Astrocyte of the hippocampus (primary cell): ENCODE data around the gene CALN1.

Experiments used
- DNase-seq: peaks from one replicate; pipeline ENCODE4 v3.0.0; 2011; ENCODE audit warnings: low read depth, low spot score

The CALN1 gene

DNA sequence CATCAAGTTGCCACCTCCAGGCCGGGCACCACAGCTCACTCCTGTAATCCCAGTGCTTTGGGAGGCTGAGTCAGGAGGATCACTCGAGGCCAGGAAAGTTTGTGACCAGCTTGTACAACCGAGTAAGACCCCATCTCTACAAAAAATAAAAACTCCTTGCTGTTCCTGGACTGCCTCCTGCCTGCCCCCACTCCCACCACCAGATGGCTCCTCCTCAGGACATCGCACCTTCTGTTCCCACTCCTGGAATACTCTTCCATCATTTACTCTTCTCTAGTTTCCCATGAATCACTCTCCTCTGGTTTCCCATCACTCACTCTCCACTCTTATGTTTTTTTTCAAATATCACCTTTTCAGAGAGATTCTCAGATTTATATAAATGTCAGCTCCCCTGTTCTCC is 540.7 kb downstream of the CALN1 start:
- no peak for DNase-seq

DNA sequence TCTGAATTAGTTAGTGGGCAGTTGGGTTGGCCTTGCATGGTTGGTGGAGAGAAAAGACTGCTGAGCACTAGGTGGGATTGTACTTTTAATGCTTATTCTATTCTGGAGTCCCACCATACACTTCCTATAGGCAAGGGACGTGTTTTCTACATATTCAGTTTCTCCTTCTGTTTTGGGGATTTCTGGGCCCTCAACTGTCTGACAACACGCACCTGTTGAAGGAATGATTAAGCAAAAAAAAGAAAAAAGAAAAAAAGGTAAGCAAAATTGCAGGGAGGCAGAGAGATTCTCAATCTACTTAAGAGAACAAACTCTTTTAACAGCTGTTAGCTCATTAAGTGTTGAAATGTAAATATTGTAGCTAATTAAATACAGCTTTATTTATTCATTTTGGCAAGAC is 541.3 kb downstream of the CALN1 start:
- no peak for DNase-seq

DNA sequence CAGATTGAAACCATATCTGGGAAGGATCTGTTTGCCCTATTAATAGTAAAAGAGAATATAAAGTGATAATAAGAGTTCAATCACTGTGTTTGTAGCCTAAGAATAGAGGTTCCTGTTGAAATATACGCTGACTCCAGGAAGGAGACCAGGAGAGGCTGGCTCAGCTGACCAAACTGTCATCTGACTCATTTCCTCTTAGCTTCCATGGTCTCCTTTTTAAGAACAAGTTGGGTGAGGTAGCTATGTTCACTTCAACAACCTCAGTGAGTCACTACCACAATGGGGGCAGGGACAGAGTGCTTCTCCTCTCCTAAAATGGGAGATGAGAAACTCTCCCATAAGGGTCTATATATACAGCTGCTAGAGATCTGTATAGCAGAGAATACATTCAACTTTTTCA is 543.3 kb downstream of the CALN1 start:
- peak; percentile 74 for DNase-seq

DNA sequence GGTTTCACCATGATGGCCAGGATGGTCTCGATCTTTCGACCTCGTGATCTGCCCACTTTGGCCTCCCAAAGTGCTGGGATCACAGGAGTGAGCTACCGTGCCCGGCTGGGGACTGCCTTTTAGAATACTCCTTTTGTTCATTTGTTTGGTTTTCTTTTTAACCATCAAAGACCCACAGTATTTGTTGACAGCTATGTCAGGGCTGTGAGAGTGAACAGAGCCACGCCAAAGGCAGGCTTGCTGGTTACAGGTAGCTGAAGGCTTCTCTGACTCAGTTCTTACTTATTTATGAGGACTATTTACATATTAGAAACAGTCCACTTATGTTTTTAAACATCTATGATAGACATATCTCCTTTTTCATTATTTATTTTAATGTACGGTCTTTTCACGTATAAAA is 544.5 kb downstream of the CALN1 start:
- DNase-seq: no peak

DNA sequence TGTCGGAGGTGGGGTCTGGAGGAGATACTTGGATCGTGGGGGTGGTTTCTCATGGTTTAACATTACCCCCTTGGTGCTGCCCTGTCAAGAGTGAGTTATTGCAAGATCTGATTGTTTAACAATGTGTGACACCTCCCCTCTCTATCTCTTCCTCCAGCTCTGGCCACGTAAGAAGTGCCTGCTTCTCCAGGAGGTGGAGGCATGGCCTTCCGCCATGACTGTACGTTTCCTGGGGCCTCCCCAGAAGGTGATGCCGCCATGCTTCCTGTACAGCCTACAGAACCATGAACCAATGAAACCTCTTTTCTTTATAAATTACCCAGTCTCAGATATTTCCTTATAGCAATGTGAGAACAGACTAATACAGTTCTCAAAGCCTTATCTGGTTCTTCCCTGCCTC is 547.0 kb downstream of the CALN1 start:
- DNase-seq: no peak

DNA sequence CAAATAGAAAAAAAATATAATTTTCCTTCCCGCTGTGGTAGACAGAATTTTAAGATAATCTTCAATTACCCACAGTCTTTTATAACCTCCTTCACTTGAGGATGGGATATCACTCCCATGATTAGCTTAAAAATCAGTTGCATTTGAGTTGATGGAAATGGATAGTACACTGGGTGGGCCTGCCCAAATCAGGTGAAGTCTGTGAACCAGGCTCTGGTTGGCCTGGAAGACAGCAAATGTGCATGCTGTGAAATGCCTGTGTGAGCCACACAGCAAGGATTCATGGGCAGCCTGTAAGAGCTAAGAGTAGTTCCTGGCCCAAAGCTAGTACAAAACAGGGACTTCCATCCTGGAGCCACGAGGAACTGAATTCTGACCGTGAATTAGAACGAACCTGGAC is 548.0 kb downstream of the CALN1 start:
- no peak for DNase-seq

DNA sequence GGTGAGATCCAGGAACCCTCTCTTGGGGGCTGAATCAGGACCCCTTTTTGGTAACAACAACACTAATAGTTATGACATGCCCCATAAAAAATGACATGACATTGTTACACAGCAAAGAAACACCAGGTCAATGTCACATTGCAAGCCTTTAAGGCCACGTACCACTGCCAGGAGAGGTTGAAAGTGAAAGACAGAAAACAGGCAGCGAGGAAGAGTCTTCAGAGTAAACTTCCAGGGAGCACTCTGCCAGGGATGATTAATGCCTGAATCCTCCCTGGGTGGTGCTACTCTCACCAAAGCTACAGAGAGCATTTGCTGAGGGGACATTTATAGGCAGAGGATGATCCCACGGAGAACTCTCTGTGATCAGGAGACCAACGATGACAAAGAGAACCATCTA is 551.6 kb downstream of the CALN1 start:
- no peak for DNase-seq

DNA sequence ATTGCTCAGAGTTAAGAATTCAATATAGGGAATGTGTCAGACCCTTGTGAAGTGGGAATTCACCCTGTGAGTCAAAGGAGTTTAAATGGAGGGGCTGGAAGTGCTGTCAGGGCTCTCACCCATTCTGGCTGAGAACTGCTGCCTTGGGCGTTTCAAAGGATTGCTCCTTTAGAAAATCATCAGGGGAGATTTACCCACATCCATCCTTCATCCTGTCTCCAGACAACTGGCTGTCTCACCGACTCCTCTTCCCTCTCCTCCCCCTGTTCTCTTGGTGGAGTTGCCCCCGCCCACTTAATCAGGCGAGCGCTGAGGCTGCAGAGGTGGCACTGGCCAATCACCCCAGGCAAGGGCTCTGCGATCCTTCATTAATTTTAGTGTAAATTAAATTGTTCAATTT is 554.8 kb downstream of the CALN1 start:
- DNase-seq: no peak

DNA sequence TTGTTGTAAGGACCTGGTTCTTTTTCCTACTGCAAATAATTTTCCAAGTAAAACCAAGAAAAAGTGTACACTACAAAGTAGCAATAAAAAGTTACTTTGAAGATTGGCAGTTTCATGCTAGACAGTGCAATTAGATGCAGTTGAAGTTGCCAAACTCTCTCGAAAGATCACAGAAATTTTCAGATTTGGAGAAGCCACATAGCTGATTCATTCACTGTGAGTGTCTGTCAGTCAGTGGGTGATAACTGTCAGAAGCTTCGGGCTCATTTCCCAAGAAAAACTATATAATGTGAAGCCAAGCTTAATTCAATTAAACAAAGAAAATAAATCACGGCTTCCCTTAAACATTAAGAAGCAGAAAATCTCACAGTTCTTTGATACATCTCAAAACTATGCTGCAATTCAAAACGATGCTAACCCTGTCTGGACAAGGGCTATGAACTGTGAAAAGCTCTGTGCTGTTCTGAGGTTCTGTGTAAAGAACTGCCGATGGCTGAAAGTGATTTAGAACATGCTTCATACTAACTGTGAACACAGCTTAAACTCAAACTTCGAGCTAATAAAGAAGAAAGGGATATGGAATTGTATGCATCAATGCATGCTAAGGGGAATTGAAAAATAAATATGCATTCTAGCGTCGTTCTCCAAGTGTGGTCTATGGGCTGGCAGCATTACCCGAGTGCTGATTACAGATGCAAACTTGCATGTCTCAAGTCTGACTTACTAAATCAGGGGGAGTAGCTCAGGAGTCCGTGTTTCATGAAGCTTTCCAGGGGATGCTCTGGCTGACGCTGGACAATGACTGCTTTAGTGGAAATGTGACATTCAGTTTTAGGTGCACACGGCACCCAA is 557.4 kb downstream of the CALN1 start:
- peak; percentile 26 for DNase-seq

DNA sequence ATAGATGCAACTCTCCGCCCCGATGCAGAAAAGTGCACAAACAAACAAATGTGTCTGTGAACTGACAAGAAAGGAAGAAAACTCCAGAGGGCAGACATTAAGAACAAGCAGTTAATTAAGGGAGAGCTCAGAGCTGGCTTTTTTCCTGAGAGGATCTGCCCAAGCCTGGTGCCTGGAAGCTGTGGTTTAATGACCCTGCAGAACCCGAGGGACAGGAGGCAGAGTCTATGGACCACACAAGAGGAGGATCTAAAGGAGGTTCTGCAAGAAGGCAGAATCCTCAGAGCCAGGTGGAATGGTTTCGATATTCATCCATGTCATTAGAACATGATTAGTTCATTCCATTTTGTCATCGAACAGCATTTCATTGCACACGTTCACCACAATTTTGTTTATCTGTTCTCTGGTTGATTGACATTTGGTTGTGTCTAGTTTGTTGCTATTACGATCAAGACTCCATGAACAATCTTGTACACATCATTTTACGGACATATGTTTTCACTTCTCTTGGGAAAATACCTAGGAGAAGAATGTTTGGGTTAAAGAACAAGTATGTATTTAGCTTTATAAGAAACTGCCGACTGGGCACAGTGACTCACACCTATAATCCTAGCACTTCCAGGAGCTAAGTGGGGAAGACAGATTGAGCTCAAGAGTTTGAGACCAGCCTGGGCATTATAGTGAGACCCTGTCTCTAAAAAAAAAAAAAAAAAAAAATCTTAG is 560.2 kb downstream of the CALN1 start:
- no peak for DNase-seq

DNA sequence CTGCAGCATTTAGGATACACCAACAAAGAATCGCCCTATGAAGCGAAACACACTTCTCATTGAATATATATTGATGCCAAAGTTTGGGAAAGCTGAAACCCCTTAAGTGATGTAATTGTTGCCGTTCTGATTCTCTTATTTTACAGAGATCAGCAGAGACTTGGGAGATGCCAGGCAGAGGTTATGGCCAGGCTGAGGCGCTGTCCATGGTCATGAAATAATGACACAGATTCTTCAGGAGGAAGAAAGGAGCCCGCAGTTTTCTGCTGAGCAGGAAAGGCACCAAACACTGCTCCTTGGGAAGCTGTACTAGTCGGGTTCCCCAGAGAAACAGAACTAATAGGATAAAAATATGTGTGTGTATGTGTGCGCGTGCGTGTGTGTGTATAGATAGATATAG is 566.0 kb downstream of the CALN1 start:
- peak; percentile 56 for DNase-seq

DNA sequence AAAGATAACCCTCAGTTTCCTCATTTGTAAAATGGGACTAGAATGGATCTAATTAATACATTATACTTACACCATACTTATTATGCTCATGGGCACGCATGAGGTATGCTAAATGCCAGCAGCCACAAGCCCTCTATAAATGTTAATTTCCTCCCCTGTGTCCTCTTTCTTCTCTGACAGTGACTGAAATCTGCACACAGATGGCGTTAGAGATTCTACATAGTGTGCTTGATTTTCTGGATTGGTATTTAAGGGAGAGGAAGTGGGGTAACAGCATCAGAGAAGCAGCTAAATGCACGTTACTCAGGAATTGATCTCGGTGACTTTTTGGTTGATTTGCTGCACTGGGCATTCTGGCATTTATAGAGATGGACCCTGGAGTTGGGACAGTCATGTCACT is 568.5 kb downstream of the CALN1 start:
- no peak for DNase-seq

DNA sequence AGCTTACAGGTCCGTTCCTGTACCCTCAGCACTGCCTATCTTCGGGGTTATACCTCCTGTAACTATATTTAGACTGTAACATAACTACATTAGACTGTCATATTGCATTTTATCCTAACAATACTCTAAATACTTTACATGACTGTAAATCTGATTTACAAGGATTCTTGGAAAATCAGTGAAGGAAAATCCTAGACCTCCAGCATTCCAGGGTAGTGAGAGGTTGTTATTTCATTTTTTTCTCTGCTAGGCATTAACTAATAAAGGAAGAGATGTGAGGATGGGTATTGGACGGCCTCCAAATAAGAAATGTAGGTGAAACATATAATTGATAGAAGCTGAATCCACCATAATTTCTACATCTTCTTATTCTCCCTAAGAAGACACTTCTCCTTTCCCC is 569.4 kb downstream of the CALN1 start:
- no peak for DNase-seq

DNA sequence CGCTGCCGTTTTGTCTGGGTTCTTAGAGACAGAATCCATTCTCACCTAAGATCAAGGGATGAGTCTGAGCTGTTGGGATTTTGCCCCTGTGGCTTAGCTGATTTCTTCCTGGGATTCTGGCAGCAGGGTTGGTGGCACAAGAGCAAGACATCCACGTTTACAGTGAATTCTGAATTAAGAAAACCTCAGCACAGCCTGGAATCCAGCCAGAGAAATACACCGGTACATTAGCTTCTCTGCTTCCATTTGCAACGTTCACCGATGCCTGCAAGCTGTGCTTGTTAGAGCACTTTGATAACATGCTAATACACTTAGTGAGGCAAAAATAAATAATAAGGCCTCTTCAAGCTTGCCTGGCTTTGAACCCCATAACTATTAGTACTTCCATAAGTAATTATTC is 569.8 kb downstream of the CALN1 start:
- DNase-seq: no peak

DNA sequence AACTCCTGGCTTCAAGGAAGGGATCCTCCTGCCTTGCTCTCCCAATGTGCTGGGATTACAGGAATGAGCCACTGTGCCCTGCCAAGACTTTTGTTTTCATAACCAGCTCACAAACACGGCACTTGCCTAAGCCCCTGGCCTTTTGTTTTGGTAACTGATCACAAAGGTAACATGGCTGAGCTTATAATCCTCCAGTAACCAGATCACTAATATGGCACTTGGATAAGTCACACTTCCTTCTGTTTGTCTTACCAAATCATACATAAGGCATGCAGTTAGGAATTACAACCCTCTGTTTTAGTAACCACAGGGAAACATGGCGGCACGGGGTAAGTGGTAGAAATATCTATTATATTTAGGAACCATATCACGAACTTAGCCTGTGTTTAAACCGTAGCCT is 577.1 kb downstream of the CALN1 start:
- DNase-seq: peak; percentile 67

DNA sequence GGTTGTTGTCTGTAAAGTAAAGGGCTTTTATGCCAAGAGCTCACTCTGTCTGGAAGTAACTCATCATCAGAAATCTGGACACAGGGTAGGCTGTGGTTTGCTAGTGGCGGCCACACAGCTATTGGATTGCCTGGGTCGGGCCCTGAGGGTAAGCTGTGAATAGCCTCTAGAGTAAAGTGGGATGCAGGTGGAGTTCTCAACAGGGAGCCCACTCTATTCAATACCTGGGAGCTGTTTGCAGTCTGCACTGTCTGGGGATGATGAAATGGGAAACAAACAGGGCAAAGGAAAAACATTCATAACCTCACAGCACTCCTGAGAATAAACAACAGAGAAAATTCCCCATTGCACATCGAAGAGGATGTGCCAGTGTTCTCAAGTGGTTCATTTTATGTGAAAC is 582.6 kb downstream of the CALN1 start:
- DNase-seq: no peak

DNA sequence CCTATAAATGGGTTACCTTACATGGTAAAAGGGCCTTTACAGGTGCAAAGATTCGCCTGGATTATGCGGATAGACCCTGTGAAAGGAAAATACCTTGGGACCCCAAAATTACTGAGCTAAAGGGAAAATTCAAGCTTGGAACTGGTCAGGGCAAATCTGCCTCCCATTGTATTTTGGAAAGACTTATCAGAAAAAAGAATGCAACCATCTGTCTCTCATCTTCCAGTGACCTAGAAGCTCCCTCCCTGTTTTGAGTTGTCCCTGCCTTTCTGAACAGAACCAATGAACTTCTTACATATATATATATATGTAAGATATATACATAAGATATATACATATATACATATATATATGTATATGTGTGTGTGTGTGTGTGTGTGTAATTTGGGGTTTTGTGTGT is 583.8 kb downstream of the CALN1 start:
- no peak for DNase-seq

DNA sequence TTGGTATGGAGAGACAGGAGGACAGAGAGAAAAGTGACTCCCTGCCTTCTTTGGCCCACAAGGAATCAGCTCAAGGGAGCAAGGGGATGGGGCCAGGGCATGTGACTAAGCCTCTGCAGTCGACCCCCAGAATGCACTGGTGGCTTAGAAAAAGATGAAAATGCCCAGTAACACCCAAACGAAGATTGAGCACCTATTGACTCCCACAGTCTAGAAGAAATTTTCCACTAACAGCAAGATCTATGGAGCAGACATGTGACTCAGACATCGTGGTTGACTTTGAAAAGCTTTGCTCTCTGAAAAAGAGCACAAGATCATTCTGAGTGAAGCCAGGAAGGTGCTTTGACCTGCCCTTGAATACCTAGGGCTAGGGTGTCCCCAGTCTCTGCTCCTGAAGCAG is 586.0 kb downstream of the CALN1 start:
- no peak for DNase-seq

DNA sequence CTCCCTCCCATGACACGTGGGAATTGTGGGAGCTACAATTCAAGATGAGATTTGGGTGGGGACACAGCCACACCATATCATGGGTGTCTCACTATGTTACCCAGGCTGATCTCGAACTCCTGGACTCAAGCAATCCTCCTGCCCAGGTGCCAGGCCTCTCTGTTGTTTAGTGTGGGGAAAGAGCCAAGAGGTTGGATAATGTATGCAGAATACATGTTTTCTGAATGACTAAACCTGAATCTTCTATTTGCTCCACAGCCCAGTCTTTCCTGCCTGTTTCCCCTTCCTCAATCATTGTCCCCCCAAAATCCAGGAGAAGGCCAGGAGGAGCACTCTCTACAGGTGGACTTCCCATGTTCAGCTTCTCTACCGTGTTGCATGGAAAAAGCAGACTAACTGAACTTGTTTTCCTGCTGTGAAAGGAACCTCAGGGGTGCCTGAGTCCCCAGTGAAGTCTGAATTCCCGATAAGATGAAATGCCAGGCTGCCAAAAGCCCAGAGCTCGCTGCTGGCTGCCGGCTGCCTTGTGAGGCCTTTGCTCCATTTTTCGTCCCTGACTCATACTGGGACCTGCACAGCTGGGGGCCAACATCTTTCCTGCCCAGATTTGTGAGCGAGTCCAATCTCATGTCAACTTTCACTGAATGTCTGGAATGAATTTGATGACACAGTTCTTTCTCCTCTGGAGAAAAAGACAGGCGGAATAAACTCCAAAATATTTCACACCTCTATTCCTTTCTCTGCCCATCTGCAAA is 588.0 kb downstream of the CALN1 start:
- DNase-seq: peak; percentile 95

DNA sequence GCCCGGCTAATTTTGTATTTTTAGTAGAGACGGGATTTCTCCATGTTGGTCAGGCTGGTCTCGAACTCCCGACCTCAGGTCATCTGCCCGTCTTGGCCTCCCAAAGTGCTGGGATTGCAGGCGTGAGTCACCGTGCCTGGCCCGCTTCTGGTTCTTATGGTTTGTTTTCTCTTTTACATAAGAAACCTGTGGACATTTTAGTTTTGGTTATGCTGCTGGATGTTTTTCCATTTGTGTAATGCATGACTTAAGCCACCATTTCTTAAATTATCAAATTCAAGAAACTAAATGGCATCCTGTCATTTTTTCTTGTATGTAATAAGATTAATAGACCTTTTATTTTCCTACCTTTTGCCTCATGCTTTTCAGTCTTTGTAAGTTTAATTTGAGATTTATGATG is 589.7 kb downstream of the CALN1 start:
- DNase-seq: peak; percentile 36

DNA sequence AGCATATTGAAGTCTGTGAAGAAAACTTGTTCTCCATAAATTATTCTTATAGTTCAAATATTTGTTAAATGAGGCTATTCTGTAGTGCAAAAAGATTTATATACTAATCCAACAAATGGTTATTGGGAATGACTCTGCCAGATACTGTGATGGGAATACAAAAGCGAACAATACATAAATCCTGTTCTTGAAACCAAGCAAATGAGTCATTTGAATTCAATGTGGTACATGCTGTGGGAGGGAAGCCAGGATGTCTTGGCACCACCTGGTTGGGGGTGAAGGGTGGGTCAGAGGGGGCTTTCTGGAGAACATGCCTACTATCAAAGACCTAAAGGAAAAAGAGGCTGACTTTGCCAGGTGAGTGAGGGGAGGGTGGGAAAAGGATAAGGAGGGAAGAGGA is 594.2 kb downstream of the CALN1 start:
- peak; percentile 59 for DNase-seq

DNA sequence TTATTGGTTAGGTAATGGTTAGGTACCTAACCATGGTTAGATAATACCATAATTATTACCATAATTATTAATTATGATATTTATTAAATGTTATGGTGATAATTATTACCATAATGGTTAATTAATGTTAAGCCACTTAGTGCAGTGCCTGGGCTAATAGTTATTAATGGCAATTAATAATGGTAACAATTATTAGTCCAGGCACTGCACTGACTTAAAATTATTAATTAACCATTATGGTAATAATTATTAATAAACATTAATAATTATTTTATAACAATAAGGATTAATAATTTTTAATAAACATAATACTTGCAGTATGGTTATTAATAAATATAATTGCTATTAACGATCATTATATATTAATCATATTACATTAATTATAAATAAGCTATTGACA is 604.0 kb downstream of the CALN1 start:
- DNase-seq: no peak

DNA sequence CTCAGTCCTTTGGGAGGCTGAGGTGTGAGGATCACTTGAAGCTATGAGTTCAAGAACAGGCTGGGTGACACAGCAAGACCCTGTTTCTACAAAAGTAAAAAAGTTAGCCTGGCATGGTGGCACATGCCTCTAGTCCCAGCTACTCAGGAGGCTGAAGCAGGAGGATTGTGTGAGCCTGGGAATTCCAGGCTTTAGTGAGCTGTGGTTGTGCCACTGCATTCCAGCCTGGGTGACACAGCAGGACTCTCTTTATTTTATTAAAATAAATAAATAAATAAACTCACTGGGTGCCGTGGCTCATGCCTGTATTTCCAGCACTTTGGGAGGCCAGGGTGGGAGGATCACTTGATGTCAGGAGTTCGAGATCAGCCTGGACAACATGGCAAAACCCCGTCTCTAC is 607.9 kb downstream of the CALN1 start:
- DNase-seq: peak; percentile 7
